ENCODE measurements around the gene GLIS1.

DNA sequence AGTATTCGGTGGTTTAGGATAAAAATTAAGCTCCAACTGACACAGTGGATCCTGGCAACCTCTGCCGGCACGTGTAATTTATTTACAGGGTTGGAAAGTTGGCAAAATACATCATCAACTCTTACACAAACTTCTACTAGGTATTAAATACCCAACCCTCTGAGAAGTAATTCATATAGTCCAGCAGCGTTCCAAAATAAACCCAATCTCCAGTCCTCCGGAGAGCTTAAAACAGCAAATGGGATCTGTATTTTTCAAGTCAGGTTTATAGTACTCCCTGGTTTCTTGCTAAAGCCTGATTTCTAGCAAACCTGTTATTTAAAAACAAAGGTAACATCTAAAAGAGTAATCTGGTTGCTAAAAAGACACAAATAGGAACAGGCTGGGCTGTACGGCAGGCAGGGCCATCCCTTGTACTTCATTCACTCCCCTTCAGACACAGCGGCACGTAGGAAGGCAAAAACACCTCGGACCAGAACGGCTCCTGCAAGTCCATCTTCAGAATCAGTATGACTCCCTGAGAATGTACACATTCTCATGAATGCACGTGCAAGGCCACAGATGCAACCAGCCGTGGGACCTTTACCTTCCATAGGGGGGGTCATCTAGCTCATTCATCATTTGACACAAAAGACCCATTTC, 8.6 kb downstream of the GLIS1 start:
- TF ChIP-seq, protein P1, sequence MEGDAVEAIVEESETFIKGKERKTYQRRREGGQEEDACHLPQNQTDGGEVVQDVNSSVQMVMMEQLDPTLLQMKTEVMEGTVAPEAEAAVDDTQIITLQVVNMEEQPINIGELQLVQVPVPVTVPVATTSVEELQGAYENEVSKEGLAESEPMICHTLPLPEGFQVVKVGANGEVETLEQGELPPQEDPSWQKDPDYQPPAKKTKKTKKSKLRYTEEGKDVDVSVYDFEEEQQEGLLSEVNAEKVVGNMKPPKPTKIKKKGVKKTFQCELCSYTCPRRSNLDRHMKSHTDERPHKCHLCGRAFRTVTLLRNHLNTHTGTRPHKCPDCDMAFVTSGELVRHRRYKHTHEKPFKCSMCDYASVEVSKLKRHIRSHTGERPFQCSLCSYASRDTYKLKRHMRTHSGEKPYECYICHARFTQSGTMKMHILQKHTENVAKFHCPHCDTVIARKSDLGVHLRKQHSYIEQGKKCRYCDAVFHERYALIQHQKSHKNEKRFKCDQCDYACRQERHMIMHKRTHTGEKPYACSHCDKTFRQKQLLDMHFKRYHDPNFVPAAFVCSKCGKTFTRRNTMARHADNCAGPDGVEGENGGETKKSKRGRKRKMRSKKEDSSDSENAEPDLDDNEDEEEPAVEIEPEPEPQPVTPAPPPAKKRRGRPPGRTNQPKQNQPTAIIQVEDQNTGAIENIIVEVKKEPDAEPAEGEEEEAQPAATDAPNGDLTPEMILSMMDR (IDR thresholded peaks at IDR 0.05; ENCODE audit: low read depth, low read length): no peak
- TF ChIP-seq POLR2A (IDR thresholded peaks at IDR 0.05; ENCODE audit: extremely low read depth, insufficient read length): no peak

Data from NB4 (cell line).